OCI-LY3 (cell line): Measurements from ENCODE around the gene FLOT2.
"Not testable (repeated sequence)": the region's sequence is repeated elsewhere in the genome, so short reads cannot be mapped to it uniquely, and the experiment has no call there.

ENCODE experiments used
- H2AFZ ChIP-seq: fragments of 200-600, 300-600 bp; shearing (Covaris generic); 2 replicates; pipeline ENCODE4 v1.6.0; 2014; ENCODE audit warnings: antibody characterized with exemption, low read depth, low read length
- H3K27ac ChIP-seq: fragments of 200-600, 300-600 bp; sonication (generic); 2 replicates; pipeline ENCODE4 v1.5.1; 2014; ENCODE audit warnings: mild to moderate bottlenecking, low read length, moderate library complexity, mixed read lengths
- H3K27me3 ChIP-seq: fragments of 200-600, 300-600 bp; sonication (generic); 2 replicates; pipeline ENCODE4 v1.6.1; 2014; ENCODE audit warnings: low read depth, low read length, mixed read lengths
- H3K36me3 ChIP-seq: fragments of 200-600, 300-600 bp; sonication (generic); replicated peaks from 2 replicates; pipeline ENCODE3; 2014; ENCODE audit warnings: low read depth, low read length, mixed read lengths
- H3K4me1 ChIP-seq: fragments of 300-600, 200-600 bp; sonication (generic); 2 replicates; pipeline ENCODE4 v1.6.1; 2014; ENCODE audit warnings: low read length, mixed read lengths
- H3K4me2 ChIP-seq: fragments of 200-600, 300-600 bp; sonication (generic); 2 replicates; pipeline ENCODE4 v1.6.1; 2014; ENCODE audit warnings: low read length, mixed read lengths
- H3K4me3 ChIP-seq: fragments of 300-600, 200-600 bp; sonication (generic); 2 replicates; pipeline ENCODE4 v1.5.1; 2014; ENCODE audit warnings: antibody characterized with exemption, mild to moderate bottlenecking, low read length, moderate library complexity
- H3K79me2 ChIP-seq: fragments of 300-600, 200-600 bp; shearing (Covaris generic); 2 replicates; pipeline ENCODE4 v1.6.1; 2014; ENCODE audit warnings: mild to moderate bottlenecking, low read length, mixed read lengths
- H3K9ac ChIP-seq: fragments of 300-600, 200-600 bp; shearing (Covaris generic); 2 replicates; pipeline ENCODE4 v1.6.0; 2014; ENCODE audit warnings: mild to moderate bottlenecking, low read length, moderate library complexity
- H3K9me3 ChIP-seq: fragments of 200-600, 300-600 bp; shearing (Covaris generic); 2 replicates; pipeline ENCODE4 v1.6.1; 2014; ENCODE audit warnings: low read length, mixed read lengths; ENCODE audit not compliant: insufficient read depth
- H4K20me1 ChIP-seq: fragments of 200-600, 300-600 bp; sonication (generic); 2 replicates; pipeline ENCODE4 v1.6.1; 2016; ENCODE audit warnings: low read length, mixed read lengths; ENCODE audit not compliant: insufficient read depth
- EZH2phosphoT487 ChIP-seq: fragments of 200-600 bp; shearing (Covaris generic); IDR thresholded peaks from 2 replicates; pipeline ENCODE4 v1.6.1; 2018; ENCODE audit warnings: antibody characterized with exemption, mixed run types, low read depth
- TF ChIP-seq, protein P1 (sequence below): fragments of 200-600, 300-600 bp; sonication (generic); IDR thresholded peaks from 2 replicates; pipeline ENCODE4 v1.5.1; 2014; ENCODE audit warnings: antibody characterized with exemption, low read length, low read depth

FLOT2 gene

DNA sequence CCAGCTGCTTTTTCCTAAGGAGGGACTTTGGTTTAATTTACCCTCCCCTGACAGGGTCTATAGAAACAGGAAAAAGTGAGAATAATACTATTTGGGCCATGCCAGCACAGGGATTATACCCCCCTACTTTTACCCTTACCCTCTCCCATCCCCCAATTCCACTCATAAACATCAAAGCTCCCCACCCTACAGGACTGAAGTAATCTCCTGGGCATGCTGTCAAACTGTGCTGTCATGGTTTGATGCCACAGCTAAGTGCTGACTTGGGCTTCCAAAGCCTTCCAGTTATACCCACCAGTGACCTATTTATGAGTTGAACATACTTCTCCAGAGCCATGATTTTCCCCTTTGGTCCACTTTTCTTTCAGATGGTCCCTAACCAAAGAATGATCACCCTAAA is 41.0 kb upstream of the FLOT2 start:
- no peak overlapping the region for H3K27ac ChIP-seq
- no peak for TF ChIP-seq EZH2phosphoT487
- TF ChIP-seq, protein P1, sequence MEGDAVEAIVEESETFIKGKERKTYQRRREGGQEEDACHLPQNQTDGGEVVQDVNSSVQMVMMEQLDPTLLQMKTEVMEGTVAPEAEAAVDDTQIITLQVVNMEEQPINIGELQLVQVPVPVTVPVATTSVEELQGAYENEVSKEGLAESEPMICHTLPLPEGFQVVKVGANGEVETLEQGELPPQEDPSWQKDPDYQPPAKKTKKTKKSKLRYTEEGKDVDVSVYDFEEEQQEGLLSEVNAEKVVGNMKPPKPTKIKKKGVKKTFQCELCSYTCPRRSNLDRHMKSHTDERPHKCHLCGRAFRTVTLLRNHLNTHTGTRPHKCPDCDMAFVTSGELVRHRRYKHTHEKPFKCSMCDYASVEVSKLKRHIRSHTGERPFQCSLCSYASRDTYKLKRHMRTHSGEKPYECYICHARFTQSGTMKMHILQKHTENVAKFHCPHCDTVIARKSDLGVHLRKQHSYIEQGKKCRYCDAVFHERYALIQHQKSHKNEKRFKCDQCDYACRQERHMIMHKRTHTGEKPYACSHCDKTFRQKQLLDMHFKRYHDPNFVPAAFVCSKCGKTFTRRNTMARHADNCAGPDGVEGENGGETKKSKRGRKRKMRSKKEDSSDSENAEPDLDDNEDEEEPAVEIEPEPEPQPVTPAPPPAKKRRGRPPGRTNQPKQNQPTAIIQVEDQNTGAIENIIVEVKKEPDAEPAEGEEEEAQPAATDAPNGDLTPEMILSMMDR, result no peak
- no peak overlapping the region for H3K9ac ChIP-seq
- H3K9me3 ChIP-seq, result no peaks in the 10 kb centered on the region
- H2AFZ ChIP-seq, result no peak overlapping the region
- no peak overlapping the region for H3K4me3 ChIP-seq
- peaks cover 100% of the 10 kb centered on the region for H3K79me2 ChIP-seq
- no peaks in the 10 kb centered on the region for H3K27me3 ChIP-seq
- no peak overlapping the region for H3K4me2 ChIP-seq
- H3K4me1 ChIP-seq, result no peaks in the 10 kb centered on the region
- peaks cover 67% of the 10 kb centered on the region for H3K36me3 ChIP-seq
- H4K20me1 ChIP-seq, result peaks cover 96% of the 10 kb centered on the region

DNA sequence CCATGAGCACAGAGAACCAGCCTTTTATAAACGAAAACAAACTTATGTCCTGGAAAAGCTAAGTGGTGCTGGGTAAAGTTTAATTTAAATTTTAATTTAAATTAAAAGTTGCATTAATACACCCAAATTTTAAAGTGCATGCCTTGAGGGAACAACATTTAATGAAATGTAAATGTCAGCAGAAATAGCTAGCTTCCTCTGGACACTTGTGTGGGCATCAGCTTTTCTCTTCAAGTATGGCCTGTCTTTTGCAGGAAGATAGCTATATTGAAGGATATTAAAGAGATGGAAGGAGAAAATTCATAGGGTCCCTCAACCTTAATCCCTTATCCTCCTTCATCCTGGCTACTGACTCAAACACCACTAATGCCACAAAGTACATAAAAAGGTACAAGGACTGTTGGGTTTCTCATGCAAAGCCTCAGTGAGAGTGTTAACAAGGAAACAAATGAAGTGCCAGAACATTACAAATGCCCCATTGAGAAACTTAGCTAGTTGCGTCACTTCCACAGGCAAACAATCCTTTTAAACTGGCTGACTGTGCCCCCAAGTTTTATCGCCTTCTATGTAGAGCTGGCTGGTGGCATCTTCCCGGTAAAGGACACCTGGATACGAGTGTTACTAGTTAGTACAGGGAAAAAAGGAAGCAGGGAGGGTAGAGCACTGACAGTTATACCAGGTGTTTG is 39.7 kb upstream of the FLOT2 start:
- no peaks in the 10 kb centered on the region for H3K27me3 ChIP-seq
- H3K36me3 ChIP-seq, result peaks cover 72% of the 10 kb centered on the region
- no peak overlapping the region for H2AFZ ChIP-seq
- peaks cover 100% of the 10 kb centered on the region for H3K79me2 ChIP-seq
- no peak overlapping the region for H3K9ac ChIP-seq
- H3K4me2 ChIP-seq, result no peak overlapping the region
- H3K9me3 ChIP-seq, result no peaks in the 10 kb centered on the region
- H3K27ac ChIP-seq, result no peak overlapping the region
- H3K4me3 ChIP-seq, result no peak overlapping the region
- no peaks in the 10 kb centered on the region for H3K4me1 ChIP-seq
- peaks cover 96% of the 10 kb centered on the region for H4K20me1 ChIP-seq
- TF ChIP-seq, protein P1, result no peak
- TF ChIP-seq EZH2phosphoT487, result no peak

GRCh38 chr17:28935744-28936460 is 38.4 kb upstream of the FLOT2 start:
- Histone ChIP-seq H3K9ac (no peak overlapping the region), H3K4me3 (no peak overlapping the region), H3K27ac (no peak overlapping the region), H3K4me2 (no peak overlapping the region), H4K20me1 (peaks cover 94% of the 10 kb centered on the region), H3K4me1 (no peaks in the 10 kb centered on the region), H3K36me3 (peaks cover 67% of the 10 kb centered on the region), H3K27me3 (no peaks in the 10 kb centered on the region), H3K79me2 (peaks cover 100% of the 10 kb centered on the region), H3K9me3 (no peaks in the 10 kb centered on the region), H2AFZ (no peak overlapping the region)
- no peak for TF ChIP-seq EZH2phosphoT487
- TF ChIP-seq, protein P1, result no peak

GRCh38 chr17:28934508-28934907 is 37.0 kb upstream of the FLOT2 start:
- peaks cover 100% of the 10 kb centered on the region for H3K79me2 ChIP-seq
- H3K27me3 ChIP-seq, H3K4me1 ChIP-seq, H3K4me3 ChIP-seq, H3K9ac ChIP-seq, H3K27ac ChIP-seq, H3K4me2 ChIP-seq, H3K9me3 ChIP-seq, H2AFZ ChIP-seq: not testable (repeated sequence)
- peaks cover 94% of the 10 kb centered on the region for H4K20me1 ChIP-seq
- H3K36me3 ChIP-seq, result peaks cover 67% of the 10 kb centered on the region
